Osteocyte (in vitro differentiated cells): Measurements from ENCODE around the gene MGRN1. TPM values are rescaled to one million over a fixed set of nuclear protein-coding genes. Genes with fewer than 3 reads are reported as not detected.

ENCODE experiments used
- DNase-seq: peaks from one replicate; pipeline ENCODE4 v3.0.0; 2021; ENCODE audit warnings: mixed read lengths; ENCODE audit not compliant: unreplicated experiment; ENCODE audit errors: extremely low spot score
- H3K27ac Mint-ChIP-seq: one replicate; pipeline ENCODE4 v1.8.0; 2021; ENCODE audit warnings: mild to moderate bottlenecking, mixed read lengths; ENCODE audit not compliant: unreplicated experiment
- H3K27me3 Mint-ChIP-seq: one replicate; pipeline ENCODE4 v1.8.0; 2021; ENCODE audit warnings: mixed read lengths; ENCODE audit not compliant: unreplicated experiment
- H3K36me3 Mint-ChIP-seq: one replicate; pipeline ENCODE4 v1.8.0; 2021; ENCODE audit warnings: mixed read lengths; ENCODE audit not compliant: unreplicated experiment
- H3K4me1 Mint-ChIP-seq: one replicate; pipeline ENCODE4 v1.8.0; 2021; ENCODE audit warnings: mixed read lengths; ENCODE audit not compliant: unreplicated experiment
- H3K4me3 Mint-ChIP-seq: one replicate; pipeline ENCODE4 v1.8.0; 2021; ENCODE audit warnings: mild to moderate bottlenecking, moderate library complexity, mixed read lengths; ENCODE audit not compliant: unreplicated experiment
- H3K9me3 Mint-ChIP-seq: one replicate; pipeline ENCODE4 v1.8.0; 2021; ENCODE audit warnings: mixed read lengths; ENCODE audit not compliant: unreplicated experiment
- total RNA-seq: library from RNA; stranded (reverse); gene quantifications from 2 replicates; pipeline ENCODE4 v1.2.1, GENCODE V29; 2021
- TF ChIP-seq, protein P1 (sequence below): fragments of 200-600 bp; sonication (generic); IDR thresholded peaks from 2 replicates; pipeline ENCODE4 v1.5.0; 2021; ENCODE audit warnings: antibody characterized with exemption, mild to moderate bottlenecking, moderate library complexity

MGRN1 gene
- total RNA-seq, 1 donor from 2014 or later = 94.6 TPM

DNA sequence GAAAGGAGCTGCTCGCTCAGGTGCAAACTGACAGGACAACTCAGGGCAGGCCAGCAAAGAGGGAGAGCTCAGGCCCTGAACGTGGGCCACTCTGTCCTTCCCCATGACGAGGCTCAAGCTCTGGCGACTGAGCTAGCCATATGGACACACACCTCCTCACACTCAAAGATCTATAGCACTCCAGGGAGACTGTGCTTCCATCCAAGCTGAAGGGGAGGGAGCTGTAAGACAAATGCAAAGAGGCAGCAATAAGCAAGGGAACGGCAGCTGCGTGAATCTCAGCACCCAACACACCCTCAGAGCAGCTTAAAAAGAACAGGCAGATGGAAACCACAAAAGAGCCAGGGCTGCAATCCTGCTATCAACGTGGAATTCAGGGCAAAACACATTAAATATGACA lies 82.2 kb downstream of the MGRN1 start:
- H3K27me3 Mint-ChIP-seq = no peaks in the 10 kb centered on the region
- H3K36me3 Mint-ChIP-seq = peaks cover 41% of the 10 kb centered on the region
- no peaks in the 10 kb centered on the region for H3K4me1 Mint-ChIP-seq
- no peak overlapping the region for H3K27ac Mint-ChIP-seq
- H3K4me3 Mint-ChIP-seq = no peak overlapping the region
- TF ChIP-seq, protein P1, sequence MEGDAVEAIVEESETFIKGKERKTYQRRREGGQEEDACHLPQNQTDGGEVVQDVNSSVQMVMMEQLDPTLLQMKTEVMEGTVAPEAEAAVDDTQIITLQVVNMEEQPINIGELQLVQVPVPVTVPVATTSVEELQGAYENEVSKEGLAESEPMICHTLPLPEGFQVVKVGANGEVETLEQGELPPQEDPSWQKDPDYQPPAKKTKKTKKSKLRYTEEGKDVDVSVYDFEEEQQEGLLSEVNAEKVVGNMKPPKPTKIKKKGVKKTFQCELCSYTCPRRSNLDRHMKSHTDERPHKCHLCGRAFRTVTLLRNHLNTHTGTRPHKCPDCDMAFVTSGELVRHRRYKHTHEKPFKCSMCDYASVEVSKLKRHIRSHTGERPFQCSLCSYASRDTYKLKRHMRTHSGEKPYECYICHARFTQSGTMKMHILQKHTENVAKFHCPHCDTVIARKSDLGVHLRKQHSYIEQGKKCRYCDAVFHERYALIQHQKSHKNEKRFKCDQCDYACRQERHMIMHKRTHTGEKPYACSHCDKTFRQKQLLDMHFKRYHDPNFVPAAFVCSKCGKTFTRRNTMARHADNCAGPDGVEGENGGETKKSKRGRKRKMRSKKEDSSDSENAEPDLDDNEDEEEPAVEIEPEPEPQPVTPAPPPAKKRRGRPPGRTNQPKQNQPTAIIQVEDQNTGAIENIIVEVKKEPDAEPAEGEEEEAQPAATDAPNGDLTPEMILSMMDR = no peak
- no peaks in the 10 kb centered on the region for H3K9me3 Mint-ChIP-seq
- no peak for DNase-seq

DNA sequence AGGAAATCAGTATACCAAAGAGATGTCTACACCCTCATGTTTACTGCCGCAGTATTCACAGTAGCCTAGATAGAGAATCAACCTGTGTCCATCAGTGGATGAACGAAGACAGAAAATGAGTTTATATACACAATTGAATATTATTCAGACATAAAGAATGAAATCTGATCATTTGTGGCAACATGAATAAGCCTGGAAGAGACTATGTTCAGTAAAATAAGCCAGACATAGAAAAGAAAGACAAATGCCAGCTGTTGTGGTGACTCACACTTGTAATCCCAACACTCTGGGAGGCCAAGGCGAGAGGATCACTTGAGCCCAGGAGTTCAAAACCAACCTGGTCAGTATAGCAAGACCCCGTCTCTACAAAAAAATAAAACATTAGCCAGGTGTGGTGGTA lies 84.9 kb downstream of the MGRN1 start:
- Mint-ChIP-seq H3K27ac (no peak overlapping the region), H3K9me3 (no peaks in the 10 kb centered on the region), H3K4me3 (no peak overlapping the region), H3K36me3 (peaks cover 49% of the 10 kb centered on the region), H3K27me3 (no peaks in the 10 kb centered on the region), H3K4me1 (no peaks in the 10 kb centered on the region)
- TF ChIP-seq, protein P1 = no peak
- no peak for DNase-seq

DNA sequence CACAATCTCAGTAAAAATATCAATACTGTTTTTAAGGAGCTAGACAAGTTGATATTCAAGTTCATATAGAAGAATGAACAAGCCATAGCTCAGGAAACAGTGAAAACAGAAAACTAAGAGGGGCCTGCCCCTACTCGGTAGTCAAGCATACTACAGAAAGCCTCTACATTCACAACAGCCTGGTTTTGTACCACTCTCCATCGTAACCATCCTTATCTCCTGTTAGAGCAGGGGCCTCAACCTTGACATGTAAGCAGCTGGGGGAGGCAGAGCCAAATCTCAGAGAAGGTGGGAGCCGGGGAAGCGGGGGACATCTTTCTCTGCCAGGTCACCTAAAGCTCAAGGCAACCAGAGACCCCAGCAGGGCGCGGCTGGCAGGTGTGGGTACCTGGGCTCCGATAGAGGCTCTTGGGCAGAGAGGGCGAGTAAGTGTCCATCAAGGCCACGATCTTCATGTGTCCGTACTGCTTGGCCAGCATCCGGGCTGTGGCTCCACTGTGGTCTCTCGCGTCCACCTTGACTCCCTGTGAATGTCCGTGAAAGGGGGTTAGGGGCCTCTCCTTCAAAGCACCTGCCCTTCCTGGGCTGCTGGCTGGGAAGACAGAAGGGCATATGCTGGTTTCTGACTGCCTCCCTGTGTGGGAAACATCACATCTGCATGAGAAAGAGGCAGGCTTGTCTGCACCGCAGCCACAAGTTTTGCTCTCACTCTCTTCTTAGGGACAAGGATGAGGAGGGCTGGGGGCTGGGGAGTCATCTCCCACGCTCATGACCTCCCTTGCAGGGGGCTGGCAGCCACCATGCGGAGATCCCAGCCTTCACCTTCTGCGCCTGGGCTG lies 89.3 kb downstream of the MGRN1 start:
- Mint-ChIP-seq H3K36me3 (peaks cover 38% of the 10 kb centered on the region), H3K27ac (no peak overlapping the region), H3K9me3 (no peaks in the 10 kb centered on the region), H3K27me3 (no peaks in the 10 kb centered on the region), H3K4me3 (no peak overlapping the region), H3K4me1 (no peaks in the 10 kb centered on the region)
- TF ChIP-seq, protein P1 = no peak
- no peak for DNase-seq

DNA sequence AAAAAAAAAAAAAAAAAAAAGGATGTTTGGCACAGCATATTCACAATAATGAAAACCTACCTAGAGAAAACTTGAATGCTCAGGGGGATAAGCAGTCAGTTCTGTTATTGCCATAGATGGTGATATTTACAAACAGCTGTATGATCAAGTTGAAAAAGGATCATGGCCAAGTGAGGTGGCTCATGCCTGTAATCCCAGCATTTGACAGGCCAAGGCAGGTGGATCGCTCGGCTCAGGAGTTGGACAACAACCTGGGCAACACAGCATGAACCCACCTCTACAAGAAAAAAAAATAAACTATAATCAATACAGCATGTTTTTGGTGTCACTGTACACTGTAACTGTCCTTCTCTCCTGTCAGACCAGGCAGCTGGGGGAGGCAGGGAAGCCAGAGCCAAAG lies 90.4 kb downstream of the MGRN1 start:
- H3K9me3 Mint-ChIP-seq = no peaks in the 10 kb centered on the region
- no peak for DNase-seq
- peaks cover 32% of the 10 kb centered on the region for H3K36me3 Mint-ChIP-seq
- H3K27me3 Mint-ChIP-seq = no peaks in the 10 kb centered on the region
- TF ChIP-seq, protein P1 = no peak
- no peak overlapping the region for H3K27ac Mint-ChIP-seq
- no peaks in the 10 kb centered on the region for H3K4me1 Mint-ChIP-seq
- H3K4me3 Mint-ChIP-seq = no peak overlapping the region

DNA sequence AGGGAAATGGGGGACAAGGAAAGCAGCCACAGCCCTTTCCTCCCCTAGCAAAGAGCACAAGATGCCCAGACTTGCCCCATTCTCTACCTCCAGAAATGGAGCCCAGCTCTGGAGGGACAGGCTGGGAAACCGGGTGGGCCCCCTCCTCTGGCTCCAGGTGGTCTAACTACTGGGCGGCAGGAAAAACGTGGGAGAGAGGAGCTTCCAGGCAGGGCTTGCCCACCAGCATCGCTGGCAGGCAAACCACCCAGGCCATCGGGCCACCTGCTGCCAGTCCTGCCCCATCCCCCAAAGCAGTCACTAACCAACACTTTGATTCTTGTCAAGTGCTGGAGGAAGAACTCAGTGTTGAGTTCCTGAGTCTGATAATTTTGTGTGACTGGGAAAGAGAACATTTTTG lies 93.8 kb downstream of the MGRN1 start:
- H3K27me3 Mint-ChIP-seq = no peaks in the 10 kb centered on the region
- TF ChIP-seq, protein P1 = no peak
- no peaks in the 10 kb centered on the region for H3K9me3 Mint-ChIP-seq
- peaks cover 23% of the 10 kb centered on the region for H3K36me3 Mint-ChIP-seq
- H3K27ac Mint-ChIP-seq = no peak overlapping the region
- no peak overlapping the region for H3K4me3 Mint-ChIP-seq
- H3K4me1 Mint-ChIP-seq = no peaks in the 10 kb centered on the region
- no peak for DNase-seq
